Measurements from ENCODE around the gene WDR82.

DNA sequence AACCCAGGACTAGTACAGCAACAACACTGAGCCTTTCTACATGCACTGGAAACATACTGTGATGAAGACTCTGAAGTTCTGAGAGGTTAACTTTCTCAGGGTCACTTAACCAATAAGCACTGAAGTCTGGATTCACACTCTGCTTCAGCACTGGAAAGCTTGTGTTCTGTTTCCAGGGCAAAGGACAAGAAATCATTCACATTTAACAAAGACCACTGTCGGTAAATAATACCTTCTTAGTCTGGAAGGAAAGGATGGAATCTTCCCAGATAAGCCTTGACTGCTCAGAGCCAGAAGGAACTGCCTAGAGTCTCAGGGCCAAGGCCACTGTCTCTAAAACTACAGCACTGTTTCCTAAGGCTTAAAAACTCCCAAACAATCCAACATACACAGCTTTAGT is 4.9 kb upstream of the WDR82 start:
- TF ChIP-seq, protein P1, sequence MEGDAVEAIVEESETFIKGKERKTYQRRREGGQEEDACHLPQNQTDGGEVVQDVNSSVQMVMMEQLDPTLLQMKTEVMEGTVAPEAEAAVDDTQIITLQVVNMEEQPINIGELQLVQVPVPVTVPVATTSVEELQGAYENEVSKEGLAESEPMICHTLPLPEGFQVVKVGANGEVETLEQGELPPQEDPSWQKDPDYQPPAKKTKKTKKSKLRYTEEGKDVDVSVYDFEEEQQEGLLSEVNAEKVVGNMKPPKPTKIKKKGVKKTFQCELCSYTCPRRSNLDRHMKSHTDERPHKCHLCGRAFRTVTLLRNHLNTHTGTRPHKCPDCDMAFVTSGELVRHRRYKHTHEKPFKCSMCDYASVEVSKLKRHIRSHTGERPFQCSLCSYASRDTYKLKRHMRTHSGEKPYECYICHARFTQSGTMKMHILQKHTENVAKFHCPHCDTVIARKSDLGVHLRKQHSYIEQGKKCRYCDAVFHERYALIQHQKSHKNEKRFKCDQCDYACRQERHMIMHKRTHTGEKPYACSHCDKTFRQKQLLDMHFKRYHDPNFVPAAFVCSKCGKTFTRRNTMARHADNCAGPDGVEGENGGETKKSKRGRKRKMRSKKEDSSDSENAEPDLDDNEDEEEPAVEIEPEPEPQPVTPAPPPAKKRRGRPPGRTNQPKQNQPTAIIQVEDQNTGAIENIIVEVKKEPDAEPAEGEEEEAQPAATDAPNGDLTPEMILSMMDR (IDR thresholded peaks at IDR 0.05) = no peak
- TF ChIP-seq POLR2A (IDR thresholded peaks at IDR 0.05) = no peak
